ENCODE results near the gene DOCK10. TPM values are rescaled to one million over a fixed set of nuclear protein-coding genes. Genes with fewer than 3 reads are reported as not detected.
A peak's percentile ranks its signal among the peaks of the same experiment; 100 is the strongest.
"Not testable (repeated sequence)": the region's sequence is repeated elsewhere in the genome, so short reads cannot be mapped to it uniquely, and the experiment has no call there.

The DOCK10 gene
- total RNA-seq, 1 experiment from 2014 or later, result 0.15 TPM

DNA sequence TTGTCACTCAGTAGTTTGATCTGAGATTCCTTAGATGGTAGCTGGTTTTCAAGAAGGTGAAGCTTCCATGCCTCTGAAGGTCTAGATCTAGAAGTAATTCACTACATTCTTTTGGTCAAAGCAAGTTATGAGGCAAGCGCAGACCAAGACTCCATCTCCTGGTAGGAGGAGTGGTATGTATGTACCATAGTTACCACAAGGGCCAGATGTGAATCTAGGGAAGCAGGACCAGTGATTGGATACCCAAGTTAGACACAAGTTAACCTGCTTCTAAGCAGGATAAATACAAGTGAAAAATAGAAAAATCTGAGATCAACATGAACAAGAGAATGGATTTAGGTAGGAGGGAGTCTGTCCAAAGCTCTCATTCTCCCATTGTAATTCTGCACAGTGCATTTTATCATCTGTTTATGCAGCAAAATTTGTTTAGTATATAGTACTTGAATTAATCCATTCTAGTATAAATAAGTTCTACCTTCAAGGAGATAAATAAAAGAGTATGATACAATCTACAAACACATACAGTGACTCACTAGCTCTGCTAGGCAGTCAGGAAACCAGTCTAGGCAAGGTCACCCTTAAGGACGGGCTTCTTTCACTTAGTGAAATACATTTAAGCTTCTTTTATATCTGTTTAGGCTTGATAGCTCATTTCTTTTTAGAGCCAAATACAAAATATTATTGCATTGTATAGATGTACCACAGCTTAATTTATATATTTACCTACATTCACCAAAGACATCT is 14.2 kb upstream of the DOCK10 start:
- DNase-seq, result no peak
- Histone ChIP-seq H2AFZ (ENCODE audit: low read length) (no peak overlapping the region), H3K27ac (ENCODE audit: low read length) (no peak overlapping the region), H3K9ac (ENCODE audit: low read length) (no peak overlapping the region), H3K9me2 (replicated peaks; ENCODE audit: insufficient read depth, low read length) (no peaks in the 10 kb centered on the region), H4K20me1 (ENCODE audit: insufficient read depth, low read depth, low read length) (no peaks in the 10 kb centered on the region), H3K4me2 (ENCODE audit: low read depth, low read length, poor library complexity, severe bottlenecking) (no peak overlapping the region), H3K9me3 (ENCODE audit: low read length) (no peaks in the 10 kb centered on the region), H3K36me3 (ENCODE audit: insufficient read depth, low read length) (no peaks in the 10 kb centered on the region), H3K27me3 (ENCODE audit: low read length) (no peaks in the 10 kb centered on the region), H3K79me2 (ENCODE audit: low read length) (no peaks in the 10 kb centered on the region), H3K4me3 (ENCODE audit: low read length) (no peak overlapping the region), H3K4me1 (ENCODE audit: low read length) (no peaks in the 10 kb centered on the region)

DNA sequence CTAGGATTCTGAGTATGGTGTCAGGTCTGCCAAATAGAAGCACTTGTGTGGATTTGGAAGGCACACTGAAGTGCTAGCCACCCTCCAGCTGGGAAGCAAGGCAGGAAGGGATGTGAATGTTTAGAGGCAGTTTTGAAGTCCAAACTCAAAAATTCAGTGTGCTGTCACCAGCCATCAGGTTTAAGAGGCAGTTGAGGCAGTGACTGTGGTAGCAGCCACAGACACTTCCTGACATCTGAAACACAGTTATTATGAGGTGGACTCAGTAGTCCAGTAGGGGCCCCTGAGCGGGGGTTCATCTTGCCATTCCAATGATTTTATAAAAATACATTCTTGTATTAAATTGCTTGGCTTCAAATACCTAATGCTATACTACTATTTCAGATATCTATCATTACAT is 13.4 kb upstream of the DOCK10 start:
- no peaks in the 10 kb centered on the region for H3K79me2 ChIP-seq (ENCODE audit: low read length)
- no peak overlapping the region for H3K27ac ChIP-seq (ENCODE audit: low read length)
- no peaks in the 10 kb centered on the region for H3K4me1 ChIP-seq (ENCODE audit: low read length)
- no peak overlapping the region for H3K4me3 ChIP-seq (ENCODE audit: low read length)
- H3K9ac ChIP-seq (ENCODE audit: low read length), result no peak overlapping the region
- no peak overlapping the region for H3K4me2 ChIP-seq (ENCODE audit: low read depth, low read length, poor library complexity, severe bottlenecking)
- no peaks in the 10 kb centered on the region for H3K27me3 ChIP-seq (ENCODE audit: low read length)
- 0 out of 2 replicates have a peak, but pooled peaks cover 2% of the 10 kb centered on the region for H3K9me2 ChIP-seq (replicated peaks; ENCODE audit: insufficient read depth, low read length)
- no peaks in the 10 kb centered on the region for H3K9me3 ChIP-seq (ENCODE audit: low read length)
- H2AFZ ChIP-seq (ENCODE audit: low read length), result no peak overlapping the region
- no peaks in the 10 kb centered on the region for H4K20me1 ChIP-seq (ENCODE audit: insufficient read depth, low read depth, low read length)
- DNase-seq, result no peak
- H3K36me3 ChIP-seq (ENCODE audit: insufficient read depth, low read length), result no peaks in the 10 kb centered on the region

DNA sequence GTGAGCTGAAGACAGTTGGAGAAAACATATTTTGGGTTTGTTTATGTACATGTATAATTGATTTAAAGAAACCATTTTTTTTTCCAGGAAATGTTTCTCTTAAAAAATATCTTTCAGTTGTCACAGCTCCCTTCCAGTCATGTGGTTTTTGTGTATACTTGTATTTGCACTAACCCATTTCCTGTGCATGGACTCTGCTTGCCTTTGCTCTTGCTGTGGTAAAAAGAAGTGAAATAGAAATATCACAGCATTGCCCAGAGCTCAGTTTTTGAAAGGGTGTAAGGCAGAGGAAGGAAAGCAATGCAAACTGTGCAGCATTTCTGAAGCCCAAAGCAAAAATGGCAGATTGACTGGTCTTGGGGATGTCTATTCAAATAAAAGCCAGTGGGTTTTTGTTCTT is 10.4 kb upstream of the DOCK10 start:
- H3K79me2 ChIP-seq (ENCODE audit: low read length), result no peaks in the 10 kb centered on the region
- DNase-seq, result no peak
- no peak overlapping the region for H2AFZ ChIP-seq (ENCODE audit: low read length)
- H3K27ac ChIP-seq (ENCODE audit: low read length), result no peak overlapping the region
- H3K9me2 ChIP-seq (replicated peaks; ENCODE audit: insufficient read depth, low read length), result 0 out of 2 replicates have a peak, but pooled peaks cover 2% of the 10 kb centered on the region
- no peak overlapping the region for H3K4me2 ChIP-seq (ENCODE audit: low read depth, low read length, poor library complexity, severe bottlenecking)
- H3K27me3 ChIP-seq (ENCODE audit: low read length), result no peaks in the 10 kb centered on the region
- no peaks in the 10 kb centered on the region for H4K20me1 ChIP-seq (ENCODE audit: insufficient read depth, low read depth, low read length)
- H3K9ac ChIP-seq (ENCODE audit: low read length), result no peak overlapping the region
- no peaks in the 10 kb centered on the region for H3K9me3 ChIP-seq (ENCODE audit: low read length)
- H3K36me3 ChIP-seq (ENCODE audit: insufficient read depth, low read length), result no peaks in the 10 kb centered on the region
- H3K4me1 ChIP-seq (ENCODE audit: low read length), result no peaks in the 10 kb centered on the region
- H3K4me3 ChIP-seq (ENCODE audit: low read length), result no peak overlapping the region

DNA sequence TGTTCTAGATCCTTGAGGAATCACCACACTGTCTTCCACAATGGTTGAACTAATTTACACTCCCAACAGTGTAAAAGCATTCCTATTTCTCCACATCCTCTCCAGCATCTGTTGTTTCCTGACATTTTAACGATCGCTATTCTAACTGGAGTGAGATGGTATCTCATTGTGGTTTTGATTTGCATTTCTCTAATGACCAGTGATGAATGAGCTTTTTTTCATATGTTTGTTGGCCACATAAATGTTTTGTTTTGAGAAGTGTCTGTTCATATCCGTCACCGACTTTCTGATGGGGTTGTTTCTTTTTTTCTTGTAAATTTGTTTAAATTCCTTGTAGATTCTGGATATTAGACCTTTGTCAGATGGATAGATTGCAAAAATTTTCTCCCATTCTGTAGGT is 5.2 kb upstream of the DOCK10 start:
- H3K4me3 ChIP-seq (ENCODE audit: low read length); H3K9me3 ChIP-seq (ENCODE audit: low read length): not testable (repeated sequence)

DNA sequence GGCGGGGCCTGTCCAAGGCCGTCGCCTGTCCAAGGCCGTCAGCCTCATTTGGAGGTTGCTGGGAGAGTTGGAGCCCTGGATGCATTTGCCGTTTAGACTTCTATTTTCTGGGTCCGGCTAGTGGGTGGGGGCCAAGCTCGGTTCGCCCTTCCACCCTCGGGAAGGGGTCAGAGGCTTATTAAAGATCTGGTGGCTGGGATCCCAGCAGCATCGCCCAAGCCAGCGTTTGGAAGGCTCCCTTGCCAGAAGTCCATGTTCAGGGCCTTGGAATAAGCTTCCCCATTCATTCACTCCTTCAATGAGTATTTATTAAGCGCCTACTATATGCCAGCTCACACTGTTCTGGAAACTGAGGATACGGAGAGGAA is 516 bp upstream of the DOCK10 start:
- DNase-seq, result no peak
- H3K4me1 ChIP-seq (ENCODE audit: low read length), result peaks cover 3% of the 10 kb centered on the region; the same call in 1 of the 2 replicates
- H3K27ac ChIP-seq (ENCODE audit: low read length), result no peak overlapping the region
- H3K27me3 ChIP-seq (ENCODE audit: low read length), result no peaks in the 10 kb centered on the region
- no peaks in the 10 kb centered on the region for H4K20me1 ChIP-seq (ENCODE audit: insufficient read depth, low read depth, low read length)
- no peak overlapping the region for H2AFZ ChIP-seq (ENCODE audit: low read length)
- no peaks in the 10 kb centered on the region for H3K79me2 ChIP-seq (ENCODE audit: low read length)
- no peak overlapping the region for H3K4me2 ChIP-seq (ENCODE audit: low read depth, low read length, poor library complexity, severe bottlenecking)
- no peaks in the 10 kb centered on the region for H3K9me2 ChIP-seq (replicated peaks; ENCODE audit: insufficient read depth, low read length)
- H3K36me3 ChIP-seq (ENCODE audit: insufficient read depth, low read length), result no peaks in the 10 kb centered on the region
- H3K9ac ChIP-seq (ENCODE audit: low read length), result no peak overlapping the region
- no peaks in the 10 kb centered on the region for H3K9me3 ChIP-seq (ENCODE audit: low read length)
- H3K4me3 ChIP-seq (ENCODE audit: low read length), result no peak overlapping the region

More for the DNA sequence above, 5.2 kb upstream of the DOCK10 start:
- not testable (repeated sequence) for H4K20me1 ChIP-seq (ENCODE audit: insufficient read depth, low read depth, low read length); DNase-seq; H3K27me3 ChIP-seq (ENCODE audit: low read length); H3K4me2 ChIP-seq (ENCODE audit: low read depth, low read length, poor library complexity, severe bottlenecking); H3K36me3 ChIP-seq (ENCODE audit: insufficient read depth, low read length); H3K4me1 ChIP-seq (ENCODE audit: low read length); H3K9me2 ChIP-seq (replicated peaks; ENCODE audit: insufficient read depth, low read length); H3K79me2 ChIP-seq (ENCODE audit: low read length); H3K9ac ChIP-seq (ENCODE audit: low read length); H2AFZ ChIP-seq (ENCODE audit: low read length); H3K27ac ChIP-seq (ENCODE audit: low read length)

DNA sequence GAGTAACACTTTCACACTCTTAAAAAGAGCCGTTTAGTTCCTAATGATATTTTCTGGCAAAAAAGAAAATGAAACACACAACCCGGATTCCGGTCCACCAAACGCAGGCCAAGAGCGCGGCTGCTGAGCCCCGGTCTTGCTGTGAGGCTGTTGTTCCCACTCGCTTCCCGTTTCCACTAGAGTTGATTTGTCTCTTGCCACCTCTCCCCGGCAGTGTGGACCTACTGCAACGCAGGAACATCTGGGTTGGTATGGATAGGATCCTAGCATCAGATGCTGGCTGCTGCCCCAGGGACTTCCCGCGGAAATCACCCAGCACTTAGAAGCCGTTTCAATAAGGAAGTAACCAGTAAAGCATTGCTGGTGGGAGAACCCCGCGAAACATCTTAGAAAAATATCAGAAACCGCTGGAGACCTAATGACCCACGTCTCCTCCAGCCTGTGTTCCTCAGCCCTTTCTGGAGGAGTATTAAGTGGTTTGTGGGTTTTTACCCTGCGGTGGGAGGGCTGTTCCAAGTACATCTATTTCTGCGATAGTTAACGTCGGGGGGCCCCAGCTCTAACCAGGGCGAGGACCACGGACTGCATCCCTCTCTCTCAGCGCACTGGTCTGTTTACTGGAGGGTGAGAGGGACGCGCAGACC is 939 bp downstream of the DOCK10 start:
- Histone ChIP-seq H3K9me3 (ENCODE audit: low read length) (no peaks in the 10 kb centered on the region), H3K36me3 (ENCODE audit: insufficient read depth, low read length) (no peaks in the 10 kb centered on the region), H3K4me1 (ENCODE audit: low read length) (peaks cover 3% of the 10 kb centered on the region; the same call in 1 of the 2 replicates), H3K27me3 (ENCODE audit: low read length) (no peaks in the 10 kb centered on the region), H3K4me3 (ENCODE audit: low read length) (peak overlapping the region; percentile 16; the same call in 1 of the 2 replicates), H4K20me1 (ENCODE audit: insufficient read depth, low read depth, low read length) (no peaks in the 10 kb centered on the region), H3K9ac (ENCODE audit: low read length) (no peak overlapping the region), H2AFZ (ENCODE audit: low read length) (no peak overlapping the region), H3K4me2 (ENCODE audit: low read depth, low read length, poor library complexity, severe bottlenecking) (peak overlapping the region; percentile 19), H3K27ac (ENCODE audit: low read length) (no peak overlapping the region), H3K79me2 (ENCODE audit: low read length) (no peaks in the 10 kb centered on the region), H3K9me2 (replicated peaks; ENCODE audit: insufficient read depth, low read length) (no peaks in the 10 kb centered on the region)
- DNase-seq, result no peak

DNA sequence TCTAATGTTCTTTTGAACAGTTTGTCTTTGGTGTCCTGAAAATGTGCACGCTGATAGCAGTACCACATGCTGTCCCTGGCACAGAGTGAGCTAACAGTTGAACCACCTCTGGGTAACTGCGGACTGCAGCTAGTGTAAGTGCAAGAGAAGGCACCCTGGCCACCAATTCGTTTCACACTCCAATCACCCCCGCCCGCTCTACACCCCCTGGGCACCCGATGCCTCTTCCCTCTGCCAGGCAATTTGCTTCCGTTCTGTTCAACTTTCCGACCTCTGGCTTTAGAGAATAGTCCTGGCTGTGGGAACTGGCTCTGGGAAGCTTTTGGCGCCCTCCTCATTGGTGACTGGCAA is 1.4 kb downstream of the DOCK10 start:
- peak; percentile 41 for DNase-seq
- peaks cover 3% of the 10 kb centered on the region; the same call in 1 of the 2 replicates for H3K4me1 ChIP-seq (ENCODE audit: low read length)
- no peaks in the 10 kb centered on the region for H3K27me3 ChIP-seq (ENCODE audit: low read length)
- no peaks in the 10 kb centered on the region for H3K79me2 ChIP-seq (ENCODE audit: low read length)
- no peaks in the 10 kb centered on the region for H3K9me3 ChIP-seq (ENCODE audit: low read length)
- no peak overlapping the region for H3K27ac ChIP-seq (ENCODE audit: low read length)
- no peaks in the 10 kb centered on the region for H3K9me2 ChIP-seq (replicated peaks; ENCODE audit: insufficient read depth, low read length)
- no peak overlapping the region for H3K9ac ChIP-seq (ENCODE audit: low read length)
- peak overlapping the region; percentile 19 for H3K4me2 ChIP-seq (ENCODE audit: low read depth, low read length, poor library complexity, severe bottlenecking)
- H3K36me3 ChIP-seq (ENCODE audit: insufficient read depth, low read length), result no peaks in the 10 kb centered on the region
- no peak overlapping the region for H2AFZ ChIP-seq (ENCODE audit: low read length)
- H4K20me1 ChIP-seq (ENCODE audit: insufficient read depth, low read depth, low read length), result no peaks in the 10 kb centered on the region
- H3K4me3 ChIP-seq (ENCODE audit: low read length), result peak overlapping the region; percentile 16; the same call in 1 of the 2 replicates

DNA sequence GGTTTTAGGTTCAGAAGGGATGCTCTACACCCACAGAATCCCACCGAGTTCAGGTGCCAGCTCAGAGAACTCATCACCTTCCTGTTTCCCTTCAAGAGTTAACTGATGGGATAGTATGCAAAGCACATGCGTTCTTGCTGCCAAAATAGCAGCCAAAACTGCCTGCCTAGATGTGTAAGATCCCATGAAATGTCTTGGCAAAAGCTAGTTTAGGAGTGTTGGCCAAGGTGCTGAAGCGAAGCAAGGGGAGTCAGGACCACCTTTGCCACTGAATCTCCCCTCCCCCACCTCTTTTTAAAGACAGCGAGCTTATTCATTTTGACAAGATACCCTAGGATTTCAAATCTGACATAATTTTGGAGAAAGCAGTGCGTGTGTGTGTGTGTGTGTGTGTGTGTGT is 2.1 kb downstream of the DOCK10 start:
- Histone ChIP-seq H3K36me3 (ENCODE audit: insufficient read depth, low read length) (no peaks in the 10 kb centered on the region), H2AFZ (ENCODE audit: low read length) (no peak overlapping the region), H3K9ac (ENCODE audit: low read length) (no peak overlapping the region), H3K27ac (ENCODE audit: low read length) (no peak overlapping the region), H3K4me2 (ENCODE audit: low read depth, low read length, poor library complexity, severe bottlenecking) (no peak overlapping the region), H4K20me1 (ENCODE audit: insufficient read depth, low read depth, low read length) (no peaks in the 10 kb centered on the region), H3K4me1 (ENCODE audit: low read length) (peaks cover 3% of the 10 kb centered on the region; the same call in 1 of the 2 replicates), H3K9me3 (ENCODE audit: low read length) (no peaks in the 10 kb centered on the region), H3K9me2 (replicated peaks; ENCODE audit: insufficient read depth, low read length) (no peaks in the 10 kb centered on the region), H3K4me3 (ENCODE audit: low read length) (no peak overlapping the region), H3K27me3 (ENCODE audit: low read length) (no peaks in the 10 kb centered on the region), H3K79me2 (ENCODE audit: low read length) (no peaks in the 10 kb centered on the region)
- DNase-seq, result no peak

Data from Karpas-422 (cell line).